ENCODE measurements around the gene INPP5A.
"Not testable (repeated sequence)": the region's sequence is repeated elsewhere in the genome, so short reads cannot be mapped to it uniquely, and the experiment has no call there.

The INPP5A gene

DNA sequence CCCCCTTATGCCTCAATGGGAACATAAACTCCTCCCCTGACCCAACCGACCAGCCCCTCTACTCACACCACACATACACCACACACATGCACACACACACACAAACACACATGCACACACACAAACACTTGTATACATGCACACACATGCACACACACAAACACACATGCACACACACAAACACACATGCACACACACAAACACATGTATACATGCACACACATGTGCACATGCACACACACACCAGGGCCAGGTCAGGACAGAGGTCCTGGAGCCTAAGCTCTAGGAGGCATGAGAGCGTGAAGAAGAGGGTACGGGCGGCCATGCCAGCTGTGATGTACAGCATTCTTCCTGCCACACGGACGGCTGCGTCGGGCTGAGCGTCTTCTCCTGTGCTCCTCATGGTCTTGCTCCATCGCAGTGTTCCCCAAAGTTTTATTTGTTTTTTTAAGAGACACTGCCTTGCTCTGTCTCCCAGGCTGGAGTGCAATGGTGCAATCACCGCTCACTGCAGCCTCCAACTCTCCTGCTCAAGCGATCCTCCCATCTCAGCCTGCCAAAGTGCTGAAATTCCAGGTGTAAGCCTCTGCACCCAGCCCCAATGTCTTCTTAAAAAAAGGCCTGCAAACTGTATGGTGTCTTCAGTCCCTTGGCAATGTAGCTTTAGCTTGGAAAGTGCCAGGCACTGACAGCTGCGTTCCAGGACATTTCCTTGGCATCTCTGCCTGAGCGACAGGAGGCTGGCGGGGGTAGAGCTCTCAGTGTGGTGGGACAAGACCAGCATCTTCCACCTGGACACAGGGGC is 38.8 kb upstream of the INPP5A start:
- no peaks in the 10 kb centered on the region for H3K36me3 Mint-ChIP-seq
- ATAC-seq (replicated peaks) (no peak), DNase-seq (no peak)
- H3K4me3 Mint-ChIP-seq = no peak overlapping the region
- H3K9me3 Mint-ChIP-seq = no peaks in the 10 kb centered on the region
- peaks cover 35 to 46% of the 10 kb centered on the region in 2 donors for H3K27me3 Mint-ChIP-seq
- no peak overlapping the region for H3K27ac Mint-ChIP-seq
- H3K4me1 Mint-ChIP-seq = peaks cover 2 to 5% of the 10 kb centered on the region in 2 donors

DNA sequence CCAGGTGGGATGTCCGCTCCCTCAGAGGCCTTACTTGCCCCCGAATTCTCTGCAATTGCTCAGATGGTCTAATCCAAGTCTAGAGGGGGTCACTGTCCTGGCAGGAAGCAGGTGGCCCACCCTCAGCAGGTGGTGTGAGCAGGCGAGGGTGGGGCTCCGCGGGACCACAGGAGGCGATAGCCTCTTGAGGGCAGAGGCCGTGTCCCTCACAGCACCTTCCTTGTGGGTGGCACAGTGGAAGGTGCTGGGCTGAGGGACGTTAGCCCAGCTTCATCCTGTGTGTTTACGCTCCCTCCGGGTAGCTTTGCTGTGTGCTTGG is 38.3 kb upstream of the INPP5A start:
- Mint-ChIP-seq H3K36me3 (no peaks in the 10 kb centered on the region), H3K27me3 (peaks cover 30 to 43% of the 10 kb centered on the region in 2 donors), H3K9me3 (no peaks in the 10 kb centered on the region), H3K27ac (no peak overlapping the region), H3K4me3 (no peak overlapping the region), H3K4me1 (peaks cover 2 to 5% of the 10 kb centered on the region in 2 donors)
- DNase-seq (no peak), ATAC-seq (replicated peaks) (no peak)

DNA sequence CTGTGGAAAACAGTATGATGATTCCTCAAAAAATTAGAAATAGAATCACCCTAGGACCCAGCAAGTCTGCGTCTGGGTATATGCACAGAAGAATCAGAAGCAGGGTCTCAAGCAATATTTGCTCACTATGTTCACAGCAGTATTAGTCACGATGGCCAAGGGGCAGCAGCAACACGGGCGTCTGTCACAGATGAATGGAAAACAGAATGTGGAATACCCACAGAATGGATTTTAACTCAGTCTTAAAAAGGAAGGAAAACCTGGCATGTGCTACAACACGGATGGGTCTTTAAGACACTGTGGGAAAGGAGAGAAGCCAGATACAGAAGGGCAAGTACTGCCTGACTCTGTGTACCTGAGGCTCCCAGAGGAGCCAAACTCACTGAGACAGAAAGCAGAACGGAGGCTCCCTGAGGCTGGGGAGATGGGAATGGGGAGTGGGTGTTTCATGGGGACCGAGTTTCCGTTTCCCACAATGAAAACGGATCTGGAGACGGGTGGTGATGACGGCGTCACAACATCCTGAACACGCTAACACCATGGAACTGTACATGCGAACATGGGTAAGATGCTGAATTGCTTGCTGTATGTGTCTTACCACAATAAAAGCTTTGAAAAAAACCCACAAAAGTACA is 36.7 kb upstream of the INPP5A start:
- H3K4me3 Mint-ChIP-seq = no peak overlapping the region
- H3K27ac Mint-ChIP-seq = no peak overlapping the region
- DNase-seq (no peak), ATAC-seq (replicated peaks) (no peak)
- H3K9me3 Mint-ChIP-seq = no peaks in the 10 kb centered on the region
- peaks cover 2 to 5% of the 10 kb centered on the region in 2 donors for H3K4me1 Mint-ChIP-seq
- H3K36me3 Mint-ChIP-seq = no peaks in the 10 kb centered on the region
- H3K27me3 Mint-ChIP-seq = peaks cover 24 to 31% of the 10 kb centered on the region in 2 donors

DNA sequence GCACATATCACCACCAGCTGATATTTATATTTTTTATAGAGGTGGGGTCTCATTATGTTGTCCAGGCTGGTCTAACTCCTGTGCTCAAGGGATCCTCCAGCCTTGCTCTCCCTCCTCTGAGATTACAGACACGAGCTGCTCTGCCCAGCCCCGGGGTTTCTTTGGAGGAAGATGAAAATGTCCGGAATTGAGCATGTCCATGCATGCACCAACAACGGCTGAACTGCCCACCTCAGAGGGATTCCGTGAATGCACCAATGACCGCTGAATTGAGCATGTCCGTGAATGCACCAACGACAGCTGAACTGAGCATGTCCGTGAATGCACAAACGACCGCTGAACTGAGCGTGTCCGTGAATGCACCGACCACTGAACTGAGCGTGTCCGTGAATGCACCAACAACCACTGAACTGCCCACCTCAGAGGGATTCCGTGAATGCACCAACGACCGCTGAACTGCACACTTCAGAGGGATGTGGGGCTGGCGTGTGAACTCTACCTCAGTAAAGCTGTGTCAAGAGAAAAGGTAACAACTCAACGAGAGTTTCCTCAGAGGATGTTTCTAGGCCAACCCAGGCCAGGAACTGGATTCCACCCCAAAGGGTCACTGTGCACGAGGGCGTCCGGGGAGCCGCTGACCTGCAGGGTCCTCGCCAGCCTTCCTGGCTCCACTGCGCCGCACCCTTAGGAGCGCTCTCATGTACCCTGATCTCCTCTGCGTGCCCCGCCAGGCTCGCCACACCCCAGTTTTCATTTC is 34.9 kb upstream of the INPP5A start:
- Mint-ChIP-seq H3K27me3 (peaks cover 16 to 25% of the 10 kb centered on the region in 2 donors), H3K4me3 (no peak overlapping the region), H3K36me3 (no peaks in the 10 kb centered on the region), H3K4me1 (peaks cover 0 to 2% of the 10 kb centered on the region in 2 donors), H3K27ac (no peak overlapping the region), H3K9me3 (no peaks in the 10 kb centered on the region)
- ATAC-seq (replicated peaks) = no peak
- no peak for DNase-seq

DNA sequence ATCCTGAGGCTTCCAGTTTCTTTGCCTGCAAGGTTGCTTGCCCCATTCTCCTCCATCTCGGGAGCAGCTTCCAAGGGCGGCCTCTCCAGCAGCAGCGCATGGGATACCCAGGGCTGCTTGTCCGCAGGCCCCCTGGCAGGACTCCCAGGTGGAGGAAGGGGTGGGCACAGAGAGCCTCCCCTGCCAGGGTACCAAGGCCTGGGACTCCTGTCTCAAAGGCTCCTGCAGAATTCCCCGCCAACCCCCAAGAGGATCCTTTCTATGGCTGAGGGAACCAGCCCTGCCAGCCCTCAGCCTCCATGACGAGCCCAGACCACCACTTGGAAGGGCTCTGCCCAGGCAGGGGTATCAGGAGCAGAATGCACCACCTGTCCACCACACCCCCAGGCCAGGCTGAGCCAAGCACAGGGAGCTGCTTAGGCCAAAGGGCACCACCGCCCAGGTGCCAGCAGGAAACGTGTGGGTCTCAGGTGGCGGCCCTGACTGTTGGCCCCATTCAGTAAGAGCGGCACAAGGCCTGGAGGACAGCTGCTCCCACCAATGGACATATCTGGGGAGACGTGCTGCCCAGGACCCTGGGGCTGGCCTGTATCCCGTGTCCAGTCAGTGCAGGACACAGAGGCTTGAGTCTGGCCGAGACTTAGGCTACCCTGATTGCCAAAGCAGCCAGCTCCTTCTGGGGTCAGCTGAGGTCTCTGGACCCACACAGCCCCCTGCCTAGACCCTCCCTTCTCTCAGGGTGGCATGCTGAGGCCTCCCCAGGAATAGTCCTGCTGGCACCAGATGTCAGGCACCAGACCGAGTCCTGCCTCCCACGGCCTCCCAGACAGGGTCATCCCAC is 33.8 kb upstream of the INPP5A start:
- H3K4me1 Mint-ChIP-seq = no peaks in the 10 kb centered on the region
- peaks cover 11 to 19% of the 10 kb centered on the region in 2 donors for H3K27me3 Mint-ChIP-seq
- no peaks in the 10 kb centered on the region for H3K9me3 Mint-ChIP-seq
- no peak overlapping the region for H3K27ac Mint-ChIP-seq
- DNase-seq (no peak), ATAC-seq (replicated peaks) (no peak)
- H3K4me3 Mint-ChIP-seq = no peak overlapping the region
- H3K36me3 Mint-ChIP-seq = no peaks in the 10 kb centered on the region

DNA sequence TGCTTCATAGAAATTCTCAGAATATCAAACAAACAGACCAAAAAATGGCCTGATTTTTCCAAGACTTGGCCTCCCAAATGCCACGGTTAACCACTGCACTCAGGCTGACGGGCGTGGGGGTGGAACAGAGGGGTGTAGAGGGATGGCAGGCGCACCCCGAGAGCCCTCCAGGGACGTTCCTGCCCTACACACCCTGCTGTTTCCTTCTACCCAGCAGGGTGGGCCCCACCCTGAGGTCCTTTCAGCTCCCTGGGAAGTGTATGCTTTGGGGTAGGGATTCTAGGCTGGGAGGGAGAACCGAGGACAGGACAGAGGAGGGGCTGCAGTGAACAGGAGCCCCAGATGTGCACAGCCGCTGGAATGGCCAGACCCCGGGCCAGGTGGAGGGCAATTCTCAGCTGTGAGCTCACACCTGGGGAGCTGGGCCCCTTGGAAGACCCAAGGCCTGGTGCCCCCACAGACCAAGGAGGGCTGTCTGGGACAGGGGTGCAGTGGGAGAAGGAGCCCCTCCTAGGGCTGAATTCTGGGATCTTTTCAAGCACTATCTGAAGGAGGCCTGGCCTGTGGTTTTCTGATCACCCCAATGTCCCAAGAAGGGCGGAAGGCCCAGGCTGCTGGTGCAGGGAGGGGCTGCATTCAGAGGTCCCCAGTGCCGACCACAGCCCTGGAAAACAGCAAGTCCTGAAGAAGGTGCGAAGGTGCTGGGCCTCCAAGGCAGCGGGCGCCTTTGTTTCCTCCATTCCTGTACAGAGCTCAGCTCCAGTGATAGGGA is 32.9 kb upstream of the INPP5A start:
- Mint-ChIP-seq H3K4me3 (no peak overlapping the region), H3K27ac (no peak overlapping the region), H3K9me3 (no peaks in the 10 kb centered on the region), H3K27me3 (peaks cover 6 to 14% of the 10 kb centered on the region in 2 donors), H3K36me3 (no peaks in the 10 kb centered on the region), H3K4me1 (no peaks in the 10 kb centered on the region)
- ATAC-seq (replicated peaks) (no peak), DNase-seq (no peak)

DNA sequence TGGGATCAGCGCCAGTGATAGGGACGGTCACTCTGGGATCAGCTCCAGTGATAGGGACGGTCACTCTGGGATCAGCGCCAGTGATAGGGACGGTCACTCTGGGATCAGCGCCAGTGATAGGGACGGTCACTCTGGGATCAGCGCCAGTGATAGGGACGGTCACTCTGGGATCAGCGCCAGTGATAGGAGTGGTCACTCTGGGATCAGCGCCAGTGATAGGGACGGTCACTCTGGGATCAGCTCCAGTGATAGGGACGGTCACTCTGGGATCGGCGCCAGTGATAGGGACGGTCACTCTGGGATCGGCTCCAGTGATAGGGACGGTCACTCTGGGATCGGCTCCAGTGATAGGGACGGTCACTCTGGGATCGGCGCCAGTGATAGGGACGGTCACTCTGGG is 32.0 kb upstream of the INPP5A start:
- H3K4me3 Mint-ChIP-seq; H3K27ac Mint-ChIP-seq; DNase-seq; ATAC-seq (replicated peaks); H3K4me1 Mint-ChIP-seq; H3K36me3 Mint-ChIP-seq; H3K9me3 Mint-ChIP-seq: not testable (repeated sequence)
- H3K27me3 Mint-ChIP-seq = peaks cover 5 to 11% of the 10 kb centered on the region in 2 donors

DNA sequence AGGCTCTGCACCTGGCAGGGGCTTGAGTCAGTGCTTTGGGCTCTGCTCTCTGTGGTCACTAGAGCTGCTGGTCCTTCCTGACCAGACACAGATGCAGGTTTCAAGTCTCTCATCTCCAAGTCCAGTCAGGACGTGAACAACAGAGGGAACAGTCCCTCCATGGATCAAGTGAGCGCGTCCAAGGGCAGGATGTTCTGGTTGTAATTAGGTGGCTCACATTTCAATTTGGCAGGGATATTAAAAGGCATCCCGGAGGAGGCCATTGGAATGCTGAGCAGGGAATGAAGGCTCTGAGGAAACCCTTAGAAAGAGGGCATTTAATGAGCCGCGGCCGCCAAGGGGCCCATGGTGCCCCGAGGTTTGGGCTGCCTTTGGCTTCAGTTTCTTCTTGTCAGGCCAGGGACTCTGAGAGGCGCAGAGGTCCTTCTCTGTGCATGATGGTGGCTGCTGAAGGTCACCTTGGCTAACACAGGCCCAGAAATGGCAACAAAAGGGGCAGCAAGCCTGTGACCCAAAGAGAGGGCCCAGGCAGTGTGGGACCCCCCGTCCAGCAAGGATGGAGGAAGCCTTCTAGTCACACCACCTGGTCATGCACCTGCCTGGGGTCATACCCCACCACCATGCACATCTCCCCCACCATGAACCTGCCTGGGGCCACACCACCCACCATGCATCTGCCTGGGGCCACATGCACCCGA is 30.7 kb upstream of the INPP5A start:
- no peak overlapping the region for H3K27ac Mint-ChIP-seq
- H3K9me3 Mint-ChIP-seq = no peaks in the 10 kb centered on the region
- H3K4me3 Mint-ChIP-seq = no peak overlapping the region
- peaks cover 0 to 5% of the 10 kb centered on the region in 2 donors for H3K27me3 Mint-ChIP-seq
- DNase-seq (no peak), ATAC-seq (replicated peaks) (peak in 1 of 2 donors; percentile 31)
- no peaks in the 10 kb centered on the region for H3K4me1 Mint-ChIP-seq
- H3K36me3 Mint-ChIP-seq = no peaks in the 10 kb centered on the region

DNA sequence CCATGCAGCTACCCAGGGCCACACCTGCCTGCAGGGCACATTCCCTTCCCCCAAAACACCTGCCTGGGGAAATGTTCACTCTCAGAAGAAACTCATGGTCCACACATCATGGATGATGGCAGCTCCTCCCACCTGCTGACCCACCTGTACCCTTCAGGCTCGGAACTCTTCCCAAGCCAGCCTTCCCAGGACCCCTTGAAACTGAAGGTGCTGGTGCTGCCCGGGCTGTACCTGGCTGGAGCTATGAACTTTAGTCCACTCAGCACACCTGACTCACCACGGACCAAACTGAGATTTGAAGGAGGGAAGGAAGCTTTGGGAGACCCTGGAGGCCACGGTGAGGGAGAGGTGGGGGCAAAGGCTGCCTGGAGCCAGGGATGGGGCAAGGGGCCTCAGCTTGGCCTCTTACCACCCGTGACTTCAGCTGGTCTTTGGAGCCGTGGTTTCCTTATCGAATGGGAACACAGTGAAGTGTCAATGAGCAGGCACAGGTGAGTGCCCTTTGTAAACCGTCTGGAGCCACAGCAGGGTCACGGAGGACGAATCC is 30.1 kb upstream of the INPP5A start:
- DNase-seq = no peak
- ATAC-seq (replicated peaks) = no peak
- H3K27me3 Mint-ChIP-seq = peaks cover 0 to 5% of the 10 kb centered on the region in 2 donors
- H3K4me1 Mint-ChIP-seq = no peaks in the 10 kb centered on the region
- H3K27ac Mint-ChIP-seq = no peak overlapping the region
- H3K36me3 Mint-ChIP-seq = no peaks in the 10 kb centered on the region
- no peaks in the 10 kb centered on the region for H3K9me3 Mint-ChIP-seq
- no peak overlapping the region for H3K4me3 Mint-ChIP-seq

DNA sequence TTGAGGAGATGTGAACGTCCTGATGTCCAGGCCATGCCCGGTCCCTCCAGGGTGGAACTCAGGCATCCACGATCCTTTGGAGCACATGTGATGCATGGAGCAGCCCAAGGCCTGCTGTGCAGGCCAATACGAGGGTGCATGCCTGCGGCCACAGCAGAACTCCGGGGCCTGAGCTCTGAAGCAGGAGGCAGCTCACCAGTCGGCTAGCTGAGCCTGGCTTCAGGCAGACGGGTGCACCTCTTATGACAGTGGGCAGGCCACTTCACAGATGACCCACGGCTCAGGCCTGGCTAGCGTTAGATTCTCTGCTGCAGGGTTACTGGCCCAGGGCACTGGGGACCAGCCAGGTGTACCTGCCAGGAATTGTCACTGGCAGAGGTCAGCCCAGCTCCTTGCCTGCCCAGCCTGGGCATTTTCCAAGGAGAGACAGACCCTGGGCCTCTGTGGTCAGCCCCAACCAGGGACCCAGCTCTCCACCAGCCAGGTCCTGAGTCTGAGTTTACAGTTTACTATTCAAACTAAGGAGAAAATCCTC is 29.6 kb upstream of the INPP5A start:
- ATAC-seq (replicated peaks) (no peak), DNase-seq (no peak)
- Mint-ChIP-seq H3K36me3 (no peaks in the 10 kb centered on the region), H3K4me1 (no peaks in the 10 kb centered on the region), H3K4me3 (no peak overlapping the region), H3K9me3 (peaks cover 1 to 5% of the 10 kb centered on the region in 2 donors), H3K27me3 (peaks cover 0 to 5% of the 10 kb centered on the region in 2 donors), H3K27ac (peak overlapping the region; percentile 20)

DNA sequence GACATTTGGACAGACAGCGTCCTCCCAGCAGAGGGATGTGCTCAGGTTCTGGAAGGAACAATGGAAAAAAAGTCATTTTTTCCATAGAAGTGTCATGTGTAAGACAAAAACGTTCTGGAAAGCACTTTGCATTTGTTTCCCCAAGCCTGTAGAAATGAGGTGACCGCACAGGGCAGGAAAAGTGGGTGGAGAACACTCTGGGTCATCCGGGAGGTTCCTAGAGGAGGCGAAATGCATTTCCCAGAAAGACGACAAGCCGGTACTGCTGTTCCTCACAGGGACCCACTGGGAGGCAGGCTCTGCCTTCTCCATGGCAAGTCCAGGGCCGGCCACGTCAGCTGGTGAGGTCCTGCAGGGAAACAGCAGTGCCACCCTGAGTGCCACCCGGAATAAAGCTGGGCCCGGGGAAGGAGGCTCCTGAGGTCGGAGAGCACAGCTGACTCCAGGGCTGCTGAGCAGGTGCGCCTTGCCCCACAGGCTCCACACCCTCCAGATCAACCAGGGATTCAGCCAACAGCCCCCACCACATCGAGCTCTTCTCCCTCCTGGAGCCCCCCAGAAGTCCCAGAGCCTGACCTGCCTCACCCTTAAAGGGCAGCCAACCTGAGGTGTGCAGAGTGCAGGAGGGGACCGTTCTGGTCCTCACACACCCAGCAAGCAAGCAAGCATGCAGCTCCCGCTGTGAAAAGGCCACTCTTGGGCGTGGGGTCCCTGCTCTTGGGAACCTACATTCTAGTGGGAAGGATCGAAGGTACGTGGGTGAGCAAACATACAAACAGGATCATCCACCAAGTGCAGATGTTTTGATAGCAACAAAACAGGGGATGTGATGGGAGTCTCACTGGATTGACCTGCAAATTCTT is 28.8 kb upstream of the INPP5A start:
- peaks cover 0 to under 1% of the 10 kb centered on the region in 2 donors for H3K27me3 Mint-ChIP-seq
- H3K4me3 Mint-ChIP-seq = no peak overlapping the region
- peaks cover 1 to 6% of the 10 kb centered on the region in 2 donors for H3K9me3 Mint-ChIP-seq
- no peaks in the 10 kb centered on the region for H3K36me3 Mint-ChIP-seq
- ATAC-seq (replicated peaks) (no peak), DNase-seq (no peak)
- no peak overlapping the region for H3K27ac Mint-ChIP-seq
- H3K4me1 Mint-ChIP-seq = no peaks in the 10 kb centered on the region
